Neuronal stem cell (in vitro differentiated cells): ENCODE results near the gene SLC9A8.

Experiments
- DNase-seq: peaks from one replicate; pipeline ENCODE4 v3.0.0-alpha.2; 2013; ENCODE audit warnings: low spot score
- H2AFZ ChIP-seq: one replicate; pipeline ENCODE4 v1.6.1; 2013; ENCODE audit warnings: mild to moderate bottlenecking, low read length, inconsistent platforms
- H2AK5ac ChIP-seq: 2 replicates; pipeline ENCODE4 v1.6.1; 2013; ENCODE audit warnings: low read depth, mild to moderate bottlenecking, inconsistent platforms, low read length, moderate library complexity, mixed read lengths
- H2BK120ac ChIP-seq: 2 replicates; pipeline ENCODE4 v1.6.1; 2013; ENCODE audit warnings: low read depth, mild to moderate bottlenecking, inconsistent platforms, low read length, moderate library complexity, mixed read lengths
- H2BK12ac ChIP-seq: one replicate; pipeline ENCODE4 v1.6.1; 2013; ENCODE audit warnings: low read length, inconsistent platforms
- H2BK15ac ChIP-seq: 2 replicates; pipeline ENCODE4 v1.6.1; 2013; ENCODE audit warnings: mild to moderate bottlenecking, low read length, inconsistent platforms, mixed read lengths
- H2BK5ac ChIP-seq: one replicate; pipeline ENCODE4 v1.6.1; 2013; ENCODE audit warnings: inconsistent platforms, mild to moderate bottlenecking, low read length, moderate library complexity
- H3K14ac ChIP-seq: one replicate; pipeline ENCODE4 v1.6.1; 2013; ENCODE audit warnings: low read length, inconsistent platforms
- H3K18ac ChIP-seq: 2 replicates; pipeline ENCODE4 v1.6.1; 2013; ENCODE audit warnings: low read length, inconsistent platforms
- H3K23ac ChIP-seq: 2 replicates; pipeline ENCODE4 v1.6.1; 2013; ENCODE audit warnings: low read depth, mild to moderate bottlenecking, mixed read lengths, low read length, inconsistent platforms; ENCODE audit not compliant: poor library complexity
- H3K27ac ChIP-seq: replicated peaks from 3 replicates; pipeline ENCODE4 v1.5.1; 2013; ENCODE audit warnings: low read length, inconsistent platforms
- H3K27me3 ChIP-seq, 3 experiments: 2 replicates each; pipeline ENCODE4 v1.6.1; 2013; ENCODE audit warnings: low read length in 3 of 3, mild to moderate bottlenecking in 2 of 3, inconsistent platforms in 1 of 3, low read depth in 1 of 3, mixed read lengths in 1 of 3, moderate library complexity in 1 of 3; ENCODE audit not compliant: control insufficient read depth in 3 of 3, insufficient read depth in 3 of 3
- H3K36me3 ChIP-seq, 2 donors: replicated peaks in 1 of 2; 2 replicates each; pipeline ENCODE4 v1.6.1; 2013; ENCODE audit warnings: low read length in 2 of 2; ENCODE audit not compliant: control insufficient read depth in 2 of 2, insufficient read depth in 2 of 2
- H3K4ac ChIP-seq: 2 replicates; pipeline ENCODE4 v1.6.1; 2013; ENCODE audit warnings: inconsistent platforms, mild to moderate bottlenecking, low read length, moderate library complexity
- H3K4me1 ChIP-seq, 2 donors: 1 replicate in 1 of 2; 2 replicates in 1 of 2; pipeline ENCODE4 v1.6.1; 2013; ENCODE audit warnings: low read length in 2 of 2, low read depth in 1 of 2; ENCODE audit not compliant: control insufficient read depth in 2 of 2, insufficient read depth in 1 of 2
- H3K4me2 ChIP-seq: one replicate; pipeline ENCODE4 v1.6.1; 2013; ENCODE audit warnings: mild to moderate bottlenecking, low read length, inconsistent platforms; ENCODE audit not compliant: insufficient read depth, poor library complexity, severe bottlenecking
- H3K4me3 ChIP-seq, 2 donors: 2 replicates each; pipeline ENCODE4 v1.5.1; 2013; ENCODE audit warnings: low read length in 2 of 2, mild to moderate bottlenecking in 2 of 2, inconsistent platforms in 1 of 2, moderate library complexity in 1 of 2
- H3K79me1 ChIP-seq: one replicate; pipeline ENCODE4 v1.6.1; 2013; ENCODE audit warnings: low read depth, mild to moderate bottlenecking, inconsistent platforms, low read length, moderate library complexity
- H3K9ac ChIP-seq: one replicate; pipeline ENCODE4 v1.6.1; 2013; ENCODE audit warnings: mild to moderate bottlenecking, low read depth, low read length, inconsistent platforms; ENCODE audit not compliant: poor library complexity
- H3K9me3 ChIP-seq, 2 donors: replicated peaks in 1 of 2; 2 replicates each; pipeline versions ENCODE3 to v1.6.1; 2013; ENCODE audit warnings: low read length in 2 of 2, mild to moderate bottlenecking in 2 of 2, inconsistent platforms in 1 of 2, low read depth in 1 of 2, mixed read lengths in 1 of 2, moderate library complexity in 1 of 2; ENCODE audit not compliant: control insufficient read depth in 2 of 2, insufficient read depth in 1 of 2
- H4K8ac ChIP-seq: one replicate; pipeline ENCODE4 v1.6.1; 2013; ENCODE audit warnings: low read depth, mild to moderate bottlenecking, inconsistent platforms, low read length, moderate library complexity
- H4K91ac ChIP-seq: one replicate; pipeline ENCODE4 v1.6.1; 2013; ENCODE audit warnings: low read length, low read depth, mild to moderate bottlenecking, inconsistent platforms; ENCODE audit not compliant: poor library complexity
- WGBS, 2 donors: extraction: QIAGEN DNeasy Blood & Tissue Kit; methylation state at CpG; one replicate each; pipeline ENCODE4 v1.1.7; 2013; ENCODE audit warnings: missing lambda C conversion rate in 2 of 2, mixed read lengths in 1 of 2; ENCODE audit not compliant: insufficient read length in 2 of 2, insufficient replicate concordance in 1 of 2; ENCODE audit errors: extremely low coverage in 2 of 2; 5-methylcytosine and 5-hydroxymethylcytosine counted together

Gene SLC9A8

DNA sequence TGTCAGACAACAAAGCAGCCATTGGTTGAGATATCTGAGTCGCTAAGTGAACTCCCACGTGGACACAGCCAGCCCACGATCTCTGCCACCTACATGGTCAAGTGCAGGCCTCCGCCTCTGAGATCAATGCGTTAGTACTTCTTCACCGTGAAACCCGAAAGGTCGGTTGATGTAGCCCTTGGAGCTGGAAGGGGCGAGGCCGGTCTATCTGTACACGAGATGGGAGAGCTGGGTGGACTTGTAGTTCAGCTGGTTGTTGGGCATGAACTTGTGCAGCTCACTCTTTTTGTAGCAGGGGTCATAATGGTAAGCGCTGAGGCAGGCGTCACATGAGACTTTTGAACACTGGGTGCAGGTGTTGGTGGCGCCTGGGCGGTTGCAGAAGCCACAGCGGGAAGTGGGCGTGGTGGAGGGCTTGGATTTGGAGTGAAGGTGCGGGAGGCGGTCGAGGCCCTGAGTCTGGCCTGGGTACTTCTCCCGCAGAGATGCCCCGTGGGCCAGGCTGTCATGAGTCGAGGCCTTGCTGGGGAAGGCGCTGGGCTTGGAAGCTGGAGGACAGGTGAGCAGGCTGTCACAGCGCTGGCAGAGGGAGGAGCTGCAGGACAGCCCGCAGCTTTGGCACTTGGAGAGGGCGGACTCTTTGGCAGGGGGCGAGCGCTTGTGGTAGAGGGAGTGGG is 92.9 kb downstream of the SLC9A8 start:
- Histone ChIP-seq H3K27me3 (no peaks in the 10 kb centered on the region), H3K4ac (no peak overlapping the region), H3K4me1 (peaks cover 0 to 11% of the 10 kb centered on the region in 2 donors), H3K14ac (no peak overlapping the region), H3K4me2 (no peak overlapping the region), H2AK5ac (no peak overlapping the region), H2BK12ac (no peak overlapping the region), H2BK15ac (no peak overlapping the region), H4K91ac (no peak overlapping the region), H2BK120ac (no peak overlapping the region), H2AFZ (no peak overlapping the region), H4K8ac (no peak overlapping the region), H3K23ac (no peak overlapping the region), H2BK5ac (no peak overlapping the region), H3K9ac (no peak overlapping the region), H3K27ac (no peak overlapping the region), H3K9me3 (no peaks in the 10 kb centered on the region), H3K4me3 (peak overlapping the region in 1 of 2 donors; percentile 18), H3K36me3 (peaks cover 29 to 51% of the 10 kb centered on the region in 2 donors), H3K79me1 (peaks cover 10% of the 10 kb centered on the region), H3K18ac (no peak overlapping the region)
- DNase-seq, result no peak
- no CpG with 5 or more reads among the region's 29 CpGs for WGBS, 2 donors

DNA sequence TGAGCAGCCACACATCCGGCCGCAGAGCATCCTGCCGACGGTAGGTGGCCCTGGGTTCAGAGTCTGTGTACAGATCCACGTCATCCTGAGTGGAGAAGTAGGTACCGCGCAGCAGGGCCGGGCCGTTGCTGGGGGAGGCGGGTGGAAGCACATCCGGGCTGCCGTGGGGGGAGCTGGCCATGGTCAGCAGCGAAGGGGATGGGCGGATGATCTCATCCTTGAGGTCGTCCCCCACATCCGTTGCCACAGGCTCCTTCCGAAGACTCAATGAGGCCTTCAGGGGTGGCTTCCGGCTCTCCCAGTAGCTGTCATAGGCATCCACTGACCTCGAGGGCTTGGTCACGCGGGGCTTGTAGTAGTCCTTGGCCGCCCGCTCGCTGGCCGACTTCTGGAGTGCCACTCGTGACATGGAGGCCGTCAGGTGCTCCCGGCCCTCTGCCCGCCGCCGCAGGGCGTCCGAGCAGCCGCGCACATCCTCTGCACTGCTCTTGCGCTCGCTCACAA is 93.5 kb downstream of the SLC9A8 start:
- Histone ChIP-seq H3K4me2 (no peak overlapping the region), H2BK15ac (no peak overlapping the region), H3K36me3 (peaks cover 31 to 51% of the 10 kb centered on the region in 2 donors), H2BK12ac (no peak overlapping the region), H3K14ac (no peak overlapping the region), H2BK120ac (no peak overlapping the region), H3K79me1 (peaks cover 10% of the 10 kb centered on the region), H2AFZ (no peak overlapping the region), H2AK5ac (no peak overlapping the region), H4K8ac (no peak overlapping the region), H2BK5ac (no peak overlapping the region), H3K18ac (no peak overlapping the region), H3K9ac (peak overlapping the region; percentile 7), H3K27ac (no peak overlapping the region), H3K4ac (no peak overlapping the region), H3K9me3 (no peaks in the 10 kb centered on the region), H3K4me1 (peaks cover 0 to 11% of the 10 kb centered on the region in 2 donors), H3K27me3 (no peaks in the 10 kb centered on the region), H4K91ac (no peak overlapping the region), H3K23ac (no peak overlapping the region), H3K4me3 (no peak overlapping the region)
- WGBS, 2 donors, result no CpG with 5 or more reads among the region's 37 CpGs
- no peak for DNase-seq

DNA sequence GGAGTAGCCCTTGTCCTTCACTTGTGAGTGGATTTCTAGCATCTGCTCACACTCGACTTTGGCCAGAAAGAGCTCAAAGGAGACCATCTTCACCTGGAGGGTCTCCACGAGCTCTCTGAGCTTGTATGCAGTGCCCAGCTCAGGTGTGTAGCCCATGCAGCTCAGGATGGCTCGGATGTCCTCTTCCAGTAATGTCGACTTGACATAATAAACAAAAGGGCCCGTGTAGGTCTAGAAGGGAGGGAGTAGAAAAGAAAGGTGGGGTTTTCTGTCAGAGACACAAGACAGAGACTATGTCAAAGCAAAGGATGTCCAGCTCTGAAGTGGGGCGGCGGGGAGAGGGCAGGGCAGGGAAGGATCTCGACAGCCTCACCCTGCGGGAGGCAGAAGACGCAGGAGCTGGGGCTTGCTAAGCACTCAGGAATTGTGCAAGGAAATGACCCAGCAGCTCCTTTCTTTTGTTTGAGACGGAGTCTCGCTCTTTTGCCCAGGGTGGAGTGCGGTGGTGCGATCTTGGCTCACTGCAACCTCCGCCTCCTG is 94.1 kb downstream of the SLC9A8 start:
- no CpG with 5 or more reads among the region's 15 CpGs for whole genome bisulfite sequencing, 2 donors
- H3K9ac ChIP-seq, result peak overlapping the region; percentile 12
- peaks cover 10% of the 10 kb centered on the region for H3K79me1 ChIP-seq
- H2AFZ ChIP-seq, result no peak overlapping the region
- no peaks in the 10 kb centered on the region for H3K27me3 ChIP-seq
- no peak overlapping the region for H2BK5ac ChIP-seq
- H3K14ac ChIP-seq, result no peak overlapping the region
- H2BK15ac ChIP-seq, result no peak overlapping the region
- peaks cover 31 to 51% of the 10 kb centered on the region in 2 donors for H3K36me3 ChIP-seq
- no peak overlapping the region for H2AK5ac ChIP-seq
- H3K18ac ChIP-seq, result no peak overlapping the region
- H3K4me2 ChIP-seq, result no peak overlapping the region
- H3K4ac ChIP-seq, result no peak overlapping the region
- H3K9me3 ChIP-seq, result no peaks in the 10 kb centered on the region
- H3K23ac ChIP-seq, result no peak overlapping the region
- no peak overlapping the region for H4K91ac ChIP-seq
- H2BK12ac ChIP-seq, result no peak overlapping the region
- DNase-seq, result no peak
- H3K27ac ChIP-seq, result no peak overlapping the region
- H2BK120ac ChIP-seq, result no peak overlapping the region
- peaks cover 0 to 11% of the 10 kb centered on the region in 2 donors for H3K4me1 ChIP-seq
- no peak overlapping the region for H4K8ac ChIP-seq
- H3K4me3 ChIP-seq, result no peak overlapping the region

DNA sequence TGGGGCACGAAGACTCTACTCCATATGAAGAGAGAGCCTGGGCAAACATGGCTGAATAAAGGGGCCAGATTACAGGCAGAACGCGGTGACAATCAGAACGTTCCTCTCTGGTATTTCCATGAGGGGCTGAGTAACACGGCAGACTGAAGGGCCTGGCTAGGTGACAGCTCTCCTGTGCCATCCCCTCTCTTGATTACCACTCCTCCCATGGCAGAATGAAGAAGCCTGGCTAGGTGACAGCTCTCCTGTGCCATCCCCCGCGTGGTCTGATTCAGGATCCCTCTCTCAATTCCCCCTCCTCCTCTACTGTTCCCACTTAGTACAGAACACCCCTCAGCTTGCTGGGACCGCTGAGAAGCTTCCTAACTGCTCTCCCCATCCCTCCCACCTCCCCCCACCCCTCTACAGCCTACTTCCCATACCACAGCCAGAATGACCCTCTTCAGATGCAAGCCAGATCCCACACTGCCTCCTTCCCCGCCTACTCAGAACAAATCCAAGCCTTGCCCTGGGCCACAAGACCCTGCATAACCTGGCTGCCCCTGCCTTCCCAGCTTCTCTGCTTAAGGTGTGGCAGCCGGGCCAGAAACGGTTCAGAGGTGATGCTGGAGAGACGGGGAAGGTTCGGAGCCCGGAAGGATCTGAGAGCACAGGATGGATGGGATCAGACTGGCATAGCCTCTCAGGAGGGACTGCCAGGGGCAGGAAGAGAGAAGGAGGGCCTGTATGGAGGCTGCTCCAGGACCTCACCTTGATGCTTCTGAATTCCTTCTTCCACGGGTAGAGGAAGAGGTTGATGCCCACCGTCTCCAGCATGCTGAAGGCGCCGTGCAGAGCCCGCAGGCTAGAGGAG is 95.0 kb downstream of the SLC9A8 start:
- no CpG with 5 or more reads among the region's 19 CpGs for WGBS, 2 donors
- Histone ChIP-seq H3K23ac (no peak overlapping the region), H2AFZ (no peak overlapping the region), H2AK5ac (no peak overlapping the region), H3K9ac (no peak overlapping the region), H3K4me2 (no peak overlapping the region), H3K36me3 (peaks cover 31 to 51% of the 10 kb centered on the region in 2 donors), H3K4me3 (no peak overlapping the region), H3K4me1 (peaks cover 0 to 11% of the 10 kb centered on the region in 2 donors), H3K14ac (no peak overlapping the region), H3K79me1 (peaks cover 10% of the 10 kb centered on the region), H4K8ac (no peak overlapping the region), H3K27me3 (no peaks in the 10 kb centered on the region), H2BK120ac (no peak overlapping the region), H3K9me3 (no peaks in the 10 kb centered on the region), H3K27ac (no peak overlapping the region), H2BK15ac (no peak overlapping the region), H4K91ac (no peak overlapping the region), H3K18ac (no peak overlapping the region), H2BK12ac (no peak overlapping the region), H3K4ac (no peak overlapping the region), H2BK5ac (no peak overlapping the region)
- no peak for DNase-seq
